Measurements from ENCODE around the gene JADE2. TPM values are rescaled to one million over a fixed set of nuclear protein-coding genes. Genes with fewer than 3 reads are reported as not detected.

The JADE2 gene
- total RNA-seq, 6 experiments from 2014 or later = 6.1 to 14.8 (median 8.4) TPM

DNA sequence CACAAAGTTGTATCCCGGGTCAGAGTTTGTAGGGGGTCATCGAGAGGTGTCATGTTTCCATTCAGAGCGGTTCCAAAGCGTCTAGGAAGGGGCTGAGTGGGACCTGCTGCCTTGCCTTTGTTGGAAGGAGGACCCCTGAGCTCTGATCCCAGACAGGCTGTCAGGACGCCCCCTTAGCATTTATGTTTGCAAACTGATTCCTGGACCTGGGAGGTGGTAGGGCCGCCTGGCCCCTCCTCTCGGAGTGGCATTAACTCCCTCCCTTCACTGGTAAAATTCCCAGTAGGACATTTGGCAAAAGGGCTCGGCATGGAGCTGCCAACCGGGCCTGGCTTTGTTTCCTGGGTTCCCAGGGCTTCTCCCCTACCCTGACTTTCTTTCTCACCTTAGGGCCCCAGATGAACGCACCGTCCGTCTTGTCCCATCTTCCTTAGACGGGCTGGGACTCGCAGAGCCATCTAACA is 2.5 kb downstream of the JADE2 start:
- 21% methylated on average over 9 of the region's 14 CpGs for WGBS (ENCODE audit: insufficient coverage, low coverage, low lambda C conversion rate, missing lambda C conversion rate)
- intact Hi-C loops (cut with DNase I) = loop anchor here in 1 of 2 donors (5.0 kb wide), 1 partner anchor 44 kb away; no protein-coding TSS in a partner anchor
- TF ChIP-seq, protein P1, sequence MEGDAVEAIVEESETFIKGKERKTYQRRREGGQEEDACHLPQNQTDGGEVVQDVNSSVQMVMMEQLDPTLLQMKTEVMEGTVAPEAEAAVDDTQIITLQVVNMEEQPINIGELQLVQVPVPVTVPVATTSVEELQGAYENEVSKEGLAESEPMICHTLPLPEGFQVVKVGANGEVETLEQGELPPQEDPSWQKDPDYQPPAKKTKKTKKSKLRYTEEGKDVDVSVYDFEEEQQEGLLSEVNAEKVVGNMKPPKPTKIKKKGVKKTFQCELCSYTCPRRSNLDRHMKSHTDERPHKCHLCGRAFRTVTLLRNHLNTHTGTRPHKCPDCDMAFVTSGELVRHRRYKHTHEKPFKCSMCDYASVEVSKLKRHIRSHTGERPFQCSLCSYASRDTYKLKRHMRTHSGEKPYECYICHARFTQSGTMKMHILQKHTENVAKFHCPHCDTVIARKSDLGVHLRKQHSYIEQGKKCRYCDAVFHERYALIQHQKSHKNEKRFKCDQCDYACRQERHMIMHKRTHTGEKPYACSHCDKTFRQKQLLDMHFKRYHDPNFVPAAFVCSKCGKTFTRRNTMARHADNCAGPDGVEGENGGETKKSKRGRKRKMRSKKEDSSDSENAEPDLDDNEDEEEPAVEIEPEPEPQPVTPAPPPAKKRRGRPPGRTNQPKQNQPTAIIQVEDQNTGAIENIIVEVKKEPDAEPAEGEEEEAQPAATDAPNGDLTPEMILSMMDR (IDR thresholded peaks at IDR 0.05) = no peak
- TF ChIP-seq POLR2A (IDR thresholded peaks at IDR 0.05) = no peak
- Histone ChIP-seq H3K27ac (peak overlapping the region; percentile 66 to 97 (median 96)), H3K4me3 (peak overlapping the region; percentile 73 to 88 (median 87)), H3K4me1 (peaks cover 0 to 33% (median 13%) of the 10 kb centered on the region in 4 donors), H3K9me3 (no peaks in the 10 kb centered on the region), H3K27me3 (no peaks in the 10 kb centered on the region), H3K36me3 (no peaks in the 10 kb centered on the region)
- ATAC-seq = peak in 3 of 4 donors; percentile 7 to 39 (median 9)
- DNase-seq = peak in 2 of 3 donors; percentile 32 to 68

DNA sequence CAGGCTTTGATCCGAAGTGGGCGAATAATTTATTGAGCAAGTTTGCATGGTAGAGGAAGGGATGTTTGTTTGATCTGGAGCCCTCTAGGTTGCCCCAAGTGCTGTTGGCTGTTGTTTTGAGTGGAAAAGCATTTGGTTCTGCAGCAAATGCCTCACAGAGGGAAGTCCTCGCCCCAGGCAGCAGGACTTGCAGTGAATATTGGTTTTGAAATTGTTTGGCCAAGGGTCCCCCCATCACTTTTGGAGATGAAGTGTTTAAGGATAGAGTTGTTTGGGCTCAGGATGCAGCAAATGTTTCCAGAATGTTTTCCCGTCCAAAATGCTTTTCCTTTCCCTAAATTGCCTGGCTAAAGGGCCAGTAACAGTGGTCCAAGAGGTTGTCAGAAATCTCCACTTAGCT is 3.1 kb downstream of the JADE2 start:
- intact Hi-C loops (cut with DNase I) = loop anchor here in 1 of 2 donors (5.0 kb wide), 1 partner anchor 44 kb away; no protein-coding TSS in a partner anchor
- H3K27me3 ChIP-seq = no peaks in the 10 kb centered on the region
- H3K4me1 ChIP-seq = peaks cover 0 to 33% (median 15%) of the 10 kb centered on the region in 4 donors
- WGBS (ENCODE audit: insufficient coverage, low coverage, low lambda C conversion rate, missing lambda C conversion rate) = 36% methylated on average over 4 of the region's 4 CpGs
- no peak overlapping the region for H3K27ac ChIP-seq
- DNase-seq = no peak
- no peak for TF ChIP-seq POLR2A (IDR thresholded peaks at IDR 0.05)
- TF ChIP-seq, protein P1 (IDR thresholded peaks at IDR 0.05) = no peak
- H3K4me3 ChIP-seq = no peak overlapping the region
- H3K36me3 ChIP-seq = no peaks in the 10 kb centered on the region
- no peak for ATAC-seq
- no peaks in the 10 kb centered on the region for H3K9me3 ChIP-seq

DNA sequence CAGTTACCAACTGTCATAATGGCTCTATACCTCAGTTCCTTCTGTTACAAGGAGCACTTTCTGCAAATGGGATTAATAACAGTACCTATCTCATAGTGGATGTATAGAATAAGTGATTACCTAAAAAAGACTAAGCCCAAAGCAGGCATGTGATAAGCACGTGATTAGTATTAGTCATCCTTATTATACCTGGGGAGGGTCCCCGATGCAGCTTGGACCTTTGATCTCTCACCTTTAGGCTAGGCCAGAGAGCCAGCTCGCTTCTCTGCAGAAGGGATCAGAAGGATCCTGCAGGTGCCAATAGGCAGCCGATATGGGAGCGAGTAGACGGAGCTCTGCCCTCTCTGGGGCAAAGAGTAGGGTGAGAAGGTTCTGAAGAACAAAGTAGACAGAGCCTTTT is 4.0 kb downstream of the JADE2 start:
- Histone ChIP-seq H3K27ac (no peak overlapping the region), H3K9me3 (no peaks in the 10 kb centered on the region), H3K4me3 (no peak overlapping the region), H3K27me3 (no peaks in the 10 kb centered on the region), H3K4me1 (peaks cover 0 to 33% (median 15%) of the 10 kb centered on the region in 4 donors), H3K36me3 (no peaks in the 10 kb centered on the region)
- DNase-seq = no peak
- intact Hi-C loops (cut with DNase I) = loop anchor here in 1 of 2 donors (5.0 kb wide), 1 partner anchor 43 kb away; no protein-coding TSS in a partner anchor
- 71% methylated on average over 4 of the region's 6 CpGs for WGBS (ENCODE audit: insufficient coverage, low coverage, low lambda C conversion rate, missing lambda C conversion rate)
- ATAC-seq = no peak
- TF ChIP-seq, protein P1 (IDR thresholded peaks at IDR 0.05) = no peak
- no peak for TF ChIP-seq POLR2A (IDR thresholded peaks at IDR 0.05)

DNA sequence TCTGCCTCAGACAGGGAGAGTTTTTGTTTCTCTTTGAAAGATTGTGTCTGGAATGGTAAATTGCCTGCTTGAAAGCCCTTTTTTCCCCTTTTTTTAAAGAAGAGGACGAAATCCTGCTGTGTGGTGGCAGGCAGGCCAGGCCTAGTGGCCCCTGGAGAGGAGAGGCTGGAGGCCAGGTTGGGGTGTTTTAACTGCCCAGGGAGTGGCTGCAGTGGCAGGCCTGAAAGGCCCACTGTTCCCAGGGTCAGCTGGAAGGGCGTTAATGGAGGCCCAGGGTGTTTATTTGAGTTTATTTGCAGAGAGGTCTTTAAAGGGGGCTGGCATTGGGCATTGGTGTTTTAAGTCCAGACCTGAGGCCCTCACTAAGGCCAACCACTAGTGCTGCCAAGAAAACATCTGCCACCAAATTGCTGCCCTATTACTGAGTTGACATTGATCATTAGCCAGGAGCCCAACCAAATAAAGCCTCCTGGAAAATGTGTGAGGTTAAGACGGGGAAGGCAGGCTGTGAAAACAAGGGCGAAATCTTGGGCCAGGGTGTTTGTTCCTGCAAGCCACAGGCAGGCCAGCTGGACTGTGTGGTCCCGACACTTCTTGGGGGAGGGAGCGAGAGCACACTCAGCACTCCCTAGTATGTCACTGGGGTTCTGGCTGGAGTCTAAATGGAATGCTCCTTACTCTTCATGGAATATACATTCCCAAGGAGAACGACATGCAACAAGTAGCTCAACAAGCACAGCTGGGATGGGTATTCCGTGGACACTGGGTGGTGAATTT is 5.0 kb downstream of the JADE2 start:
- WGBS (ENCODE audit: insufficient coverage, low coverage, low lambda C conversion rate, missing lambda C conversion rate) = 58% methylated on average over 6 of the region's 8 CpGs
- no peaks in the 10 kb centered on the region for H3K27me3 ChIP-seq
- peaks cover 0 to 33% (median 15%) of the 10 kb centered on the region in 4 donors for H3K4me1 ChIP-seq
- intact Hi-C loops (cut with DNase I) = loop anchor here in 1 of 2 donors (10.0 kb wide), 1 partner anchor 116 kb away; the partner anchor contains the start of gene CDKN2AIPNL
- no peak overlapping the region for H3K27ac ChIP-seq
- no peak for ATAC-seq
- no peak overlapping the region for H3K4me3 ChIP-seq
- TF ChIP-seq, protein P1 (IDR thresholded peaks at IDR 0.05) = no peak
- TF ChIP-seq POLR2A (IDR thresholded peaks at IDR 0.05) = no peak
- H3K9me3 ChIP-seq = no peaks in the 10 kb centered on the region
- H3K36me3 ChIP-seq = no peaks in the 10 kb centered on the region
- peak in 1 of 3 donors; percentile 31 for DNase-seq

Data from right lobe of liver (tissue), 6 donors.